Measurements from ENCODE around the gene SLC13A5. TPM values are rescaled to one million over a fixed set of nuclear protein-coding genes. Genes with fewer than 3 reads are reported as not detected.

The SLC13A5 gene
- total and polyA plus RNA-seq, 11 donors: 0.06 to 0.72 TPM; not detected in 9

DNA sequence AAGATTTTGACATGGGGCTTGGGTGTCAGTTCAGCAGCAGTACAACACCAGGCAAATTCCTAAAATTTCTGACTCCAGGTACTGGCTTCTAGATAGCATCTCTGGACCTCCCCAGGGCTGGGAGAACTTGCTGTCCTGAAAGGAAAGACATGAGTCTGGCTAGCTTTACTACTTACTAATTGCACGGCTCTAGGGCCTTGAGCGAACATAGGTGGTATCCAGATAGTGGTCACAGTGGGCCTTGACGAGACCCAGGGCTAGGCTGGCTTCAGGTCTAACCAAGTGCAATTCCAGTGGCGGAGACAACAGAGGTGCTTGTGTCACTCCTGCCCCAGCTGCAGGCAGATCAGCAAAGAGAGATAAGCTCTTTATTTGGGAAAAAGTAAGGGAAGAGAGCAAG, 16.4 kb upstream of the SLC13A5 start:
- WGBS, 4 donors: 54 to 63% (median 56%) methylated on average over 4 of the region's 4 CpGs
- ATAC-seq (no peak), DNase-seq (no peak)
- Histone ChIP-seq H3K36me3 (no peaks in the 10 kb centered on the region), H3K4me3 (no peak overlapping the region), H3K27me3 (peaks cover 0 to 6% (median 0%) of the 10 kb centered on the region in 9 donors), H3K4me1 (no peaks in the 10 kb centered on the region), H3K27ac (peak overlapping the region in 1 of 12 donors; percentile 34), H3K9me3 (no peaks in the 10 kb centered on the region)
- no peak for TF ChIP-seq POLR2A (IDR thresholded peaks at IDR 0.05)
- TF ChIP-seq, protein P1, sequence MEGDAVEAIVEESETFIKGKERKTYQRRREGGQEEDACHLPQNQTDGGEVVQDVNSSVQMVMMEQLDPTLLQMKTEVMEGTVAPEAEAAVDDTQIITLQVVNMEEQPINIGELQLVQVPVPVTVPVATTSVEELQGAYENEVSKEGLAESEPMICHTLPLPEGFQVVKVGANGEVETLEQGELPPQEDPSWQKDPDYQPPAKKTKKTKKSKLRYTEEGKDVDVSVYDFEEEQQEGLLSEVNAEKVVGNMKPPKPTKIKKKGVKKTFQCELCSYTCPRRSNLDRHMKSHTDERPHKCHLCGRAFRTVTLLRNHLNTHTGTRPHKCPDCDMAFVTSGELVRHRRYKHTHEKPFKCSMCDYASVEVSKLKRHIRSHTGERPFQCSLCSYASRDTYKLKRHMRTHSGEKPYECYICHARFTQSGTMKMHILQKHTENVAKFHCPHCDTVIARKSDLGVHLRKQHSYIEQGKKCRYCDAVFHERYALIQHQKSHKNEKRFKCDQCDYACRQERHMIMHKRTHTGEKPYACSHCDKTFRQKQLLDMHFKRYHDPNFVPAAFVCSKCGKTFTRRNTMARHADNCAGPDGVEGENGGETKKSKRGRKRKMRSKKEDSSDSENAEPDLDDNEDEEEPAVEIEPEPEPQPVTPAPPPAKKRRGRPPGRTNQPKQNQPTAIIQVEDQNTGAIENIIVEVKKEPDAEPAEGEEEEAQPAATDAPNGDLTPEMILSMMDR (IDR thresholded peaks at IDR 0.05): no peak
- intact Hi-C loops (cut with DNase I): no loop called here

DNA sequence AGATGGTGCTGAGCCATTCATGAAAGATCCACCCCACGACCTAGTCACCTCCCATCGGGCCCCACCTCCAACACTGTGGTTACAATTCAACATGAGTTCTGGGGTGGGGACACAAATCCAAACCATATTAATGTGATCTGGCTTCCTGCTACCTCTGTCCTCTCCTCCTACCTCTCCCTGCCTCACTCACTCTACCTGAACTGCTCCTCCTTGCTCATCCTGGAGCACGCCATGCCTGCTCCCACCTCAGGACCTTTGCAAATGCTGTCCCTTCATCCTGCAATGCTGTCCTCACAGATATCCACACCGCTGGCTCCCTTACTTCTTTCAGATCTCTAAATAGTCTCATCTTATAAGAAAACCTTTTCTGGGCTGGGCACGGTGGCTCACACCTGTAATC, 10.8 kb upstream of the SLC13A5 start:
- intact Hi-C loops (cut with DNase I): no loop called here
- 86 to 90% (median 89%) methylated on average over 5 of the region's 5 CpGs for WGBS, 4 donors
- peaks cover 0 to 29% (median 5%) of the 10 kb centered on the region in 9 donors for H3K27me3 ChIP-seq
- H3K36me3 ChIP-seq: no peaks in the 10 kb centered on the region
- no peak overlapping the region for H3K27ac ChIP-seq
- no peaks in the 10 kb centered on the region for H3K9me3 ChIP-seq
- no peaks in the 10 kb centered on the region for H3K4me1 ChIP-seq
- TF ChIP-seq, protein P1 (IDR thresholded peaks at IDR 0.05): no peak
- TF ChIP-seq POLR2A (IDR thresholded peaks at IDR 0.05): no peak
- ATAC-seq (no peak), DNase-seq (no peak)
- no peak overlapping the region for H3K4me3 ChIP-seq

DNA sequence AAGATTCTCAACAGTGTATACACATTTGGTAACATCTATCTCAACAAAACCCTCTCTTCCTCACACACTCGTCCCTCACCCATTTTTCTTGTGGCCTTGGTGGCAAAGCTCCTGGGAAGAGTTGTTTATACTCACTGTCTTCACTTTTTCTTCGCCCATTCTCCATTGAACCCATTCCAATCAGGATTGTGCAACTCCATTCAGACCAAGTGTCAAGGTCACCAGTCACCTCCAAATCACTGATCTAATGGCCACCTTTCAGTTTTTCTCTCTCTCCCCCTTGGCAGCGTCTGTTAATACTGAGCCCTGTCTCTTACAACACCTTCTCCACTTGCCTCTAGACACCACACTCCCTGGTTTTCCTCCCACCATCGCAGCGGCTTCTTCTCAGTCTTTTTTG, 8.6 kb upstream of the SLC13A5 start:
- H3K4me1 ChIP-seq: no peaks in the 10 kb centered on the region
- TF ChIP-seq POLR2A (IDR thresholded peaks at IDR 0.05): no peak
- TF ChIP-seq, protein P1 (IDR thresholded peaks at IDR 0.05): no peak
- no peak for ATAC-seq
- WGBS, 4 donors: 76 to 83% (median 80%) methylated on average over 5 of the region's 5 CpGs
- intact Hi-C loops (cut with DNase I): no loop called here
- no peak overlapping the region for H3K27ac ChIP-seq
- no peak for DNase-seq
- no peaks in the 10 kb centered on the region for H3K36me3 ChIP-seq
- H3K9me3 ChIP-seq: peaks cover 0 to 1% (median 0%) of the 10 kb centered on the region in 12 donors
- H3K4me3 ChIP-seq: no peak overlapping the region
- H3K27me3 ChIP-seq: peaks cover 0 to 34% (median 5%) of the 10 kb centered on the region in 9 donors

DNA sequence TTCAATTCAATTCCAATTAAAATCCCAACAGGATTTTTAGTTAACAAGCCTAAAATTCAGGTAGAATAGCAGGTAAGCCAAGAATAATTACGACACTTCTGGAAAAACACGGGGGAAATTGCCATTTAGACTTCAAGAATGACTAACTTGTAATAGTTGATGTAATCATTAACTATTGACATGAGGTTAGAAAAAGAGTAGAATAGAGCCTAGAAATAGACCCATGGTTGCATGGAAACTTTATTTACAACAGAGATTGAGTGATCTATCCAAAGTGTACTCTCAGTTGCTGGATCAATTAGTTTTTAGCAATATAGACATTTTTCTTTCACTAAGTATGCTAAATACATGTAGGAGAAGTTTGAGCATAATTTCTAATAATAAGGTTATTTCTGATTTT, 3.6 kb upstream of the SLC13A5 start:
- TF ChIP-seq, protein P1 (IDR thresholded peaks at IDR 0.05): no peak
- TF ChIP-seq POLR2A (IDR thresholded peaks at IDR 0.05): no peak
- intact Hi-C loops (cut with DNase I): no loop called here

More for the DNA sequence above, 3.6 kb upstream of the SLC13A5 start:
- ATAC-seq: no peak
- peaks cover 0 to 23% (median 9%) of the 10 kb centered on the region in 12 donors for H3K4me1 ChIP-seq
- WGBS, 4 donors: 94 to 97% (median 96%) methylated on average over 2 of the region's 2 CpGs
- peaks cover 8 to 50% (median 27%) of the 10 kb centered on the region in 9 donors for H3K27me3 ChIP-seq
- H3K9me3 ChIP-seq: peaks cover 0 to 21% (median 2%) of the 10 kb centered on the region in 12 donors
- no peak overlapping the region for H3K4me3 ChIP-seq
- H3K36me3 ChIP-seq: no peaks in the 10 kb centered on the region
- DNase-seq: no peak
- H3K27ac ChIP-seq: no peak overlapping the region

Measured in heart left ventricle (tissue), 16 donors.